Natural killer cell (primary cell): ENCODE measurements around the gene BTBD1. TPM values are rescaled to one million over a fixed set of nuclear protein-coding genes. Genes with fewer than 3 reads are reported as not detected.
A peak's percentile ranks its signal among the peaks of the same experiment; 100 is the strongest.

ENCODE experiments used
- ATAC-seq, 3 donors: fragments of 150-1000 bp in 2 of 3; fragments of 200-7000 bp in 1 of 3; cut with Tn5 transposase; 1 replicate in 1 of 3; 2 replicates in 2 of 3; pipeline ENCODE4 v1.10.0; 2021; ENCODE audit warnings: mild to moderate bottlenecking in 2 of 3, moderate library complexity in 2 of 3
- DNase-seq, 2 donors: peaks; one replicate each; pipeline versions ENCODE4 v3.0.0 to v3.0.0-alpha.2; 2013 to 2021; ENCODE audit warnings: mixed read lengths in 1 of 2
- H3K27ac ChIP-seq: one replicate; pipeline ENCODE4 v1.5.1; 2013; ENCODE audit warnings: mild to moderate bottlenecking, low read length
- H3K27me3 ChIP-seq: one replicate; pipeline ENCODE4 v1.6.1; 2013; ENCODE audit warnings: low read length; ENCODE audit not compliant: control insufficient read depth, insufficient read depth
- H3K36me3 ChIP-seq: one replicate; pipeline ENCODE4 v1.6.1; 2013; ENCODE audit warnings: low read length; ENCODE audit not compliant: control insufficient read depth, insufficient read depth
- H3K4me1 ChIP-seq: one replicate; pipeline ENCODE4 v1.6.1; 2013; ENCODE audit warnings: low read length; ENCODE audit not compliant: control insufficient read depth, insufficient read depth
- H3K4me3 ChIP-seq: one replicate; pipeline ENCODE4 v1.5.1; 2013; ENCODE audit warnings: low read length
- H3K9me3 ChIP-seq: one replicate; pipeline ENCODE4 v1.6.1; 2013; ENCODE audit warnings: low read length; ENCODE audit not compliant: control insufficient read depth, insufficient read depth
- H3K27ac Mint-ChIP-seq, 2 donors: one replicate each; pipeline ENCODE4 v1.8.0; 2022; ENCODE audit warnings: mild to moderate bottlenecking in 2 of 2, mixed read lengths in 2 of 2, moderate library complexity in 1 of 2
- H3K27me3 Mint-ChIP-seq, 2 donors: one replicate each; pipeline ENCODE4 v1.8.0; 2022; ENCODE audit warnings: low read depth in 2 of 2, mixed read lengths in 2 of 2
- H3K36me3 Mint-ChIP-seq: one replicate; pipeline ENCODE4 v1.8.0; 2022; ENCODE audit warnings: mixed read lengths
- H3K4me1 Mint-ChIP-seq, 2 donors: one replicate each; pipeline ENCODE4 v1.8.0; 2022; ENCODE audit warnings: mixed read lengths in 2 of 2
- H3K4me3 Mint-ChIP-seq: one replicate; pipeline ENCODE4 v1.8.0; 2022; ENCODE audit warnings: mild to moderate bottlenecking, moderate library complexity, mixed read lengths
- H3K9me3 Mint-ChIP-seq, 2 donors: one replicate each; pipeline ENCODE4 v1.8.0; 2022; ENCODE audit warnings: mixed read lengths in 2 of 2
- WGBS: methylation state at CpG from one replicate; pipeline ENCODE4 v1.1.7; 2013; ENCODE audit warnings: missing lambda C conversion rate; ENCODE audit not compliant: insufficient coverage; 5-methylcytosine and 5-hydroxymethylcytosine counted together
- intact Hi-C: fragments of 100-400 bp; cut with micrococcal nuclease; formaldehyde crosslinking; loops from one replicate; pipeline ENCODE4 v1.14.2; 2022
- total RNA-seq, 4 donors: library from RNA; stranded (reverse); fragments of 120-200 nt in 1 of 4; gene quantifications; one replicate each; pipeline versions ENCODE4 v1.2.3 to v1.2.4, GENCODE V29; 2013 to 2022
- TF ChIP-seq, protein P1 (sequence below): fragments of 200-600 bp; IDR thresholded peaks from one replicate; pipeline ENCODE4 v1.8.0; 2022; ENCODE audit warnings: antibody characterized with exemption

Gene BTBD1
- total RNA-seq, 3 donors from 2014 or later (not counting 1 experiment from before 2014, with no cell fraction given), result 42.5 to 54.4 (median 54.0) TPM

DNA sequence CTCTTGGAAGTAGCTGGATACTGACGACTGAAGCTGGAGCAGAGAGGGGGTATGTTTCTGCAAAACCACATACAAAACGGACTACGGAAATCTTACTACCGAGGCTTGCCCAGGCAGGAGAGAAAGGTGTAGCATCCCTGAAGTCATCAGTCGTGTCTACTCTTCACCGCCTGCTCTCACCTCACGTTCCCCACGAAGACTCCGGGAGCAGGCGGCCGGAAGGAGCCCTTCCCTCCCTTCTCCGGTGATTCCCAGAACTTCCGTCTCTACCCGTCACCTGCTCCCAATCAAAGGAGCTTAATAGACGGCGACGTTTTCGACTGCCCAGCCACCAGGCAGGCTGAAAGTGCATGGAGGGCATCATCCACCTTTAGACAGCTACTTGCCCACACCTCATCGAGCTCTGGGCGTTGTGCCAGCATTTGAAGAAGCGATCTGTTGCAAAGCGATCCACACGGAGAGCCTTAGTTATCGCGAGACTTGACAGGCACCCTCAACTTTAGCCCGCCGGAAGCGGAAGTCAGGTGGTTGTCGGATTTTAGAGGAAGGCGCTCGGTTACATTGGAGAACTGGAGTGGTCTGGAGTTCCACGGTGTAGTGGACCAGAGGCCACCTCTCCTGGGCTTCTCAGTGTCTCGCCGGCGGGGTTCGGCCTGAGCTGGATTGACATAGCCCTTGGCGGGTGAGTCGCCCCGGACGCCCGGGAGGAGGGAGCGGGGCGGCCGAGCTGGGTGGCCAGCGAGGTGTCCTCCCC is 81.2 kb downstream of the BTBD1 start, which contains the start of gene RAMAC:
TSS of gene RAMAC (plus strand) at position 523 of the 754 bp plus-strand sequence. CDS start 2,809 bp downstream, outside the sequence.
- H3K36me3 Mint-ChIP-seq, result no peaks in the 10 kb centered on the region
- H3K27me3 ChIP-seq, result no peaks in the 10 kb centered on the region
- H3K36me3 ChIP-seq, result peaks cover 14% of the 10 kb centered on the region
- under 1% methylated on average over 45 of the region's 45 CpGs for whole genome bisulfite sequencing
- H3K4me3 ChIP-seq, result peak within 1 kb of the TSS; percentile 94
- H3K27ac Mint-ChIP-seq, result peak within 1 kb of the TSS; percentile 90 to 94
- peak within 1 kb of the TSS; percentile 72 for H3K27ac ChIP-seq
- H3K9me3 ChIP-seq, result no peaks in the 10 kb centered on the region
- no peaks in the 10 kb centered on the region for H3K9me3 Mint-ChIP-seq
- TF ChIP-seq, protein P1, sequence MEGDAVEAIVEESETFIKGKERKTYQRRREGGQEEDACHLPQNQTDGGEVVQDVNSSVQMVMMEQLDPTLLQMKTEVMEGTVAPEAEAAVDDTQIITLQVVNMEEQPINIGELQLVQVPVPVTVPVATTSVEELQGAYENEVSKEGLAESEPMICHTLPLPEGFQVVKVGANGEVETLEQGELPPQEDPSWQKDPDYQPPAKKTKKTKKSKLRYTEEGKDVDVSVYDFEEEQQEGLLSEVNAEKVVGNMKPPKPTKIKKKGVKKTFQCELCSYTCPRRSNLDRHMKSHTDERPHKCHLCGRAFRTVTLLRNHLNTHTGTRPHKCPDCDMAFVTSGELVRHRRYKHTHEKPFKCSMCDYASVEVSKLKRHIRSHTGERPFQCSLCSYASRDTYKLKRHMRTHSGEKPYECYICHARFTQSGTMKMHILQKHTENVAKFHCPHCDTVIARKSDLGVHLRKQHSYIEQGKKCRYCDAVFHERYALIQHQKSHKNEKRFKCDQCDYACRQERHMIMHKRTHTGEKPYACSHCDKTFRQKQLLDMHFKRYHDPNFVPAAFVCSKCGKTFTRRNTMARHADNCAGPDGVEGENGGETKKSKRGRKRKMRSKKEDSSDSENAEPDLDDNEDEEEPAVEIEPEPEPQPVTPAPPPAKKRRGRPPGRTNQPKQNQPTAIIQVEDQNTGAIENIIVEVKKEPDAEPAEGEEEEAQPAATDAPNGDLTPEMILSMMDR, result no peak
- DNase-seq (peak; percentile 84 to 98), ATAC-seq (peak; percentile 91 to 95 (median 94))
- no peaks in the 10 kb centered on the region for H3K27me3 Mint-ChIP-seq
- H3K4me1 Mint-ChIP-seq, result peaks cover 22 to 30% of the 10 kb centered on the region in 2 donors
- intact Hi-C loops, result loop anchor here (1.0 to 2.0 kb wide), 3 partner anchors 15 to 446 kb away; partner anchors contain the start of genes C15orf40 and RPS17
- H3K4me3 Mint-ChIP-seq, result peak within 1 kb of the TSS; percentile 97
- H3K4me1 ChIP-seq, result peaks cover 15% of the 10 kb centered on the region

- Histone ChIP-seq H3K27ac (no peak overlapping the region), H3K9me3 (no peaks in the 10 kb centered on the region), H3K36me3 (no peaks in the 10 kb centered on the region), H3K27me3 (no peaks in the 10 kb centered on the region), H3K4me1 (peaks cover 7% of the 10 kb centered on the region), H3K4me3 (no peak overlapping the region)
- no peak overlapping the region for H3K4me3 Mint-ChIP-seq
- no peak for DNase-seq
- H3K27me3 Mint-ChIP-seq, result no peaks in the 10 kb centered on the region
- WGBS, result 83% methylated on average over 2 of the region's 2 CpGs
- no peaks in the 10 kb centered on the region for H3K36me3 Mint-ChIP-seq
- no peak for ATAC-seq
- H3K4me1 Mint-ChIP-seq, result peaks cover 13 to 16% of the 10 kb centered on the region in 2 donors
- no peaks in the 10 kb centered on the region for H3K9me3 Mint-ChIP-seq
- intact Hi-C loops, result no loop called here
- TF ChIP-seq, protein P1, result no peak
- H3K27ac Mint-ChIP-seq, result no peak overlapping the region
These were observed 86.1 kb downstream of the BTBD1 start for GRCh38 chr15:82980981-82981380.

- Histone ChIP-seq H3K27ac (no peak overlapping the region), H3K36me3 (no peaks in the 10 kb centered on the region), H3K27me3 (no peaks in the 10 kb centered on the region), H3K4me3 (no peak overlapping the region), H3K4me1 (no peaks in the 10 kb centered on the region), H3K9me3 (no peaks in the 10 kb centered on the region)
- H3K27me3 Mint-ChIP-seq, result no peaks in the 10 kb centered on the region
- 93% methylated on average over 1 of the region's 1 CpG for WGBS
- no peak overlapping the region for H3K4me3 Mint-ChIP-seq
- H3K27ac Mint-ChIP-seq, result no peak overlapping the region
- TF ChIP-seq, protein P1, result no peak
- H3K9me3 Mint-ChIP-seq, result no peaks in the 10 kb centered on the region
- H3K36me3 Mint-ChIP-seq, result no peaks in the 10 kb centered on the region
- peaks cover under 1 to 3% of the 10 kb centered on the region in 2 donors for H3K4me1 Mint-ChIP-seq
- ATAC-seq (no peak), DNase-seq (no peak)
- intact Hi-C loops, result no loop called here
These were observed 87.3 kb downstream of the BTBD1 start for GRCh38 chr15:82979726-82980125.
